ENCODE measurements around the gene RAPSN. TPM values are rescaled to one million over a fixed set of nuclear protein-coding genes. Genes with fewer than 3 reads are reported as not detected.

RAPSN gene
- total RNA-seq, 2 experiments from 2014 or later, result not detected

DNA sequence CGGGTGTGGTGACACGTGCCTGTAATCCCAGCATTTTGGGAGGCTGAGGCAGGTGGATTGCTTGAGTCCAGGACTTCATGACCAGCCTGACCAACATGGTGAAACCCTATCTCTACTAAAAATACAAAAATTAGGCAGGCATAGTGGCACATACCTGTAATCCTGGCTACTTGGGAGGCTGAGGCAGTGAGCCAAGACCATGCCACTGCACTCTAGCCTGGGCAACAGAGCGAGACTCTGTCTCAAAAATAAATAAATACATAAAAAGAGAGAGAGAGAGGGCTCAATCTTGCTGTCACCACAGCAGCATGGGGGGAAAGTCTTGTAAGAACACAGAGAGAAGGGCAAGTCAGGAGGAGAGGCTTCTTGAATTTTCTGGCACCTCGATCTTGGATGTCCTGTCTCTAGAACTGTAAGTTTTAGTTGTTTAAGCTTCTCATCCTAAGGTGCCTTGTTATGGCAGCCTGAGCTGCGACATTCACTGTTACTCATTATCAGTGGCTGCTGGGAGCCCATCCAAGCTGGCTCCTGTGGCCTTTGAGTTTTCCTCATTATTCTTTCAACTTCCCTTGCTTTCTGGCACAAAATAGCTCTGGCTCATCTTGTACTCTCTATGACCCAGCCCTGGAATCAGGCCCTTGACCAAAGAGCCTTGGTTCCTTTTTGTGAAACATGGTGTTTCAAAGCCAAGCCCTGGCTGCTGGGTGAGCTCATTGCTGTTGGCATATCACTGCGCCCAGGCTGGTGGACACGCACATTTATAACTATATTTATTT, 14.7 kb downstream of the RAPSN start:
- H3K9me3 ChIP-seq (ENCODE audit: low read length), result no peaks in the 10 kb centered on the region
- H3K27ac ChIP-seq (ENCODE audit: low read depth, low read length, poor library complexity, severe bottlenecking), result no peak overlapping the region
- H4K20me1 ChIP-seq (ENCODE audit: insufficient read depth, low read length), result no peaks in the 10 kb centered on the region
- H3K4me2 ChIP-seq (ENCODE audit: low read length), result no peak overlapping the region
- H3K4me1 ChIP-seq (ENCODE audit: insufficient read depth, low read length, poor library complexity, severe bottlenecking), result no peaks in the 10 kb centered on the region
- no TSS peak for BruUV-seq (replicated peaks)
- intact Hi-C loops (cut with micrococcal nuclease; ENCODE audit: unreplicated experiment), result no loop called here
- no peak for DNase-seq (ENCODE audit: low spot score)
- ChIA-PET POLR2A (interaction anchor here (1.0 kb wide), 1 partner anchor 10 kb away, joined by 3 read pairs; no protein-coding TSS in a partner anchor), CTCF (ENCODE audit: unreplicated experiment) (no interaction called here)
- no peak overlapping the region for H3K4me3 ChIP-seq (ENCODE audit: low read depth, low read length, poor library complexity, severe bottlenecking)
- H3K36me3 ChIP-seq (ENCODE audit: insufficient read depth, low read length), result no peaks in the 10 kb centered on the region
- no peaks in the 10 kb centered on the region for H3K9me2 ChIP-seq (ENCODE audit: insufficient read depth, low read length)
- H2AFZ ChIP-seq (ENCODE audit: low read length), result no peak overlapping the region
- TF ChIP-seq, protein P1, sequence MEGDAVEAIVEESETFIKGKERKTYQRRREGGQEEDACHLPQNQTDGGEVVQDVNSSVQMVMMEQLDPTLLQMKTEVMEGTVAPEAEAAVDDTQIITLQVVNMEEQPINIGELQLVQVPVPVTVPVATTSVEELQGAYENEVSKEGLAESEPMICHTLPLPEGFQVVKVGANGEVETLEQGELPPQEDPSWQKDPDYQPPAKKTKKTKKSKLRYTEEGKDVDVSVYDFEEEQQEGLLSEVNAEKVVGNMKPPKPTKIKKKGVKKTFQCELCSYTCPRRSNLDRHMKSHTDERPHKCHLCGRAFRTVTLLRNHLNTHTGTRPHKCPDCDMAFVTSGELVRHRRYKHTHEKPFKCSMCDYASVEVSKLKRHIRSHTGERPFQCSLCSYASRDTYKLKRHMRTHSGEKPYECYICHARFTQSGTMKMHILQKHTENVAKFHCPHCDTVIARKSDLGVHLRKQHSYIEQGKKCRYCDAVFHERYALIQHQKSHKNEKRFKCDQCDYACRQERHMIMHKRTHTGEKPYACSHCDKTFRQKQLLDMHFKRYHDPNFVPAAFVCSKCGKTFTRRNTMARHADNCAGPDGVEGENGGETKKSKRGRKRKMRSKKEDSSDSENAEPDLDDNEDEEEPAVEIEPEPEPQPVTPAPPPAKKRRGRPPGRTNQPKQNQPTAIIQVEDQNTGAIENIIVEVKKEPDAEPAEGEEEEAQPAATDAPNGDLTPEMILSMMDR (conservative IDR thresholded peaks at IDR 0.05; ENCODE audit: low read length), result no peak
- no peak for TF ChIP-seq EZH2phosphoT487 (IDR thresholded peaks at IDR 0.05; ENCODE audit: borderline replicate concordance, low read depth, low read length)
- H3K79me2 ChIP-seq (ENCODE audit: insufficient read depth, low read depth, low read length), result no peaks in the 10 kb centered on the region

DNA sequence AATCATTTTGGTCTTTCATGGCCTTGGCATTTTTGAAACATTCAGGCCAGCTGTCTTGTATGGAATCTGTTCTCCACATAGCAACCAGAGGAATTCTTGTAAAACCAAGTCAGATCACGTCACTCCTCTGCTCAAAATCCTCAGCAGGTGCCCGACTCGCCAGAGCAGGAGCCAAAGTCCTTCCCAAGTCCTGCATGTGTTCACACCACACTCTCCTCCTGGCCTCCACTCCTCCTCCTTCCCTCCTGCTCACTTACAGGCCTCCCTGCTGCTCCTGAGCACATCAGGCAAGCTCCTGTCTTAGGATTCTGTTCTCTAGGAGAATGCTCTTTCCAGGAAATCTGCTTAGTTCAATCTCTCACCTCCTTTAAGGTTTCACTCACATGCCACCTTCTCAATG, 15.8 kb downstream of the RAPSN start:
- DNase-seq (ENCODE audit: low spot score), result no peak
- Histone ChIP-seq H3K4me1 (ENCODE audit: insufficient read depth, low read length, poor library complexity, severe bottlenecking) (no peaks in the 10 kb centered on the region), H3K9me2 (ENCODE audit: insufficient read depth, low read length) (no peaks in the 10 kb centered on the region), H3K4me2 (ENCODE audit: low read length) (no peak overlapping the region), H3K4me3 (ENCODE audit: low read depth, low read length, poor library complexity, severe bottlenecking) (no peak overlapping the region), H2AFZ (ENCODE audit: low read length) (no peak overlapping the region), H3K9me3 (ENCODE audit: low read length) (no peaks in the 10 kb centered on the region), H3K27ac (ENCODE audit: low read depth, low read length, poor library complexity, severe bottlenecking) (no peak overlapping the region), H3K79me2 (ENCODE audit: insufficient read depth, low read depth, low read length) (no peaks in the 10 kb centered on the region), H4K20me1 (ENCODE audit: insufficient read depth, low read length) (no peaks in the 10 kb centered on the region), H3K36me3 (ENCODE audit: insufficient read depth, low read length) (no peaks in the 10 kb centered on the region)
- ChIA-PET POLR2A (interaction anchor here (0.6 kb wide), 1 partner anchor 282 kb away, joined by 4 read pairs; no protein-coding TSS in a partner anchor), CTCF (ENCODE audit: unreplicated experiment) (no interaction called here)
- TF ChIP-seq, protein P1 (conservative IDR thresholded peaks at IDR 0.05; ENCODE audit: low read length), result no peak
- no peak for TF ChIP-seq EZH2phosphoT487 (IDR thresholded peaks at IDR 0.05; ENCODE audit: borderline replicate concordance, low read depth, low read length)
- intact Hi-C loops (cut with micrococcal nuclease; ENCODE audit: unreplicated experiment), result no loop called here
- no TSS peak for BruUV-seq (replicated peaks)
